T47D (cell line): ENCODE measurements around the gene LDB2.

Experiments
- DNase-seq, 2 experiments: peaks; one replicate each; pipeline versions ENCODE4 v3.0.0 to v3.0.0-alpha.2; 2011 to 2012; ENCODE audit warnings: low read depth in 1 of 2, low spot score in 1 of 2
- JUND ChIP-seq: IDR thresholded peaks from 2 replicates; pipeline ENCODE4 v1.6.1; 2012; ENCODE audit warnings: low read depth
- in situ Hi-C: cut with HindIII; loops from 2 replicates; pipeline ENCODE4 v1.10.0; 2016; ENCODE audit warnings: low sequenced_read_pairs, low pct_unique_long_range_greater_than_20kb

The LDB2 gene

DNA sequence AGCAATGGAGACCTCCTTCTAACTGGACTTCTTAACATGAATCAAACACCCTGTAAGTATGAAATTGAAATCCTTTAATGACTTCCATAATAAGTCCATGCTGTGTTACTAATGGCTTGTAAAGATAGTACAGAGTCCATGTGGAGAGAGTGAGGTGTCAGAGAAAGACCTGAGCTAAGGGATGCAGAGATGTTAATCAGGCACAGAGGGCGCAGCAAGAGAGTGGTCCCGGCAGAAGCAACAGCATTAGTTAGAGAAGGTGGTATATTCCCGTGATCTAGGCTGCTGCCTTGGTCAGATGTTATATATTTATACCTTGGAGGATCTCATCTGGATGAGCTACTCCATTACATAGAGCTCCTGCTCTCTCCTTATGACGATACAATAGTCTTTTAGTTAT, 295.3 kb downstream of the LDB2 start:
- DNase-seq, result no peak
- TF ChIP-seq JUND, result no peak
- in situ Hi-C loops, result no loop called here

DNA sequence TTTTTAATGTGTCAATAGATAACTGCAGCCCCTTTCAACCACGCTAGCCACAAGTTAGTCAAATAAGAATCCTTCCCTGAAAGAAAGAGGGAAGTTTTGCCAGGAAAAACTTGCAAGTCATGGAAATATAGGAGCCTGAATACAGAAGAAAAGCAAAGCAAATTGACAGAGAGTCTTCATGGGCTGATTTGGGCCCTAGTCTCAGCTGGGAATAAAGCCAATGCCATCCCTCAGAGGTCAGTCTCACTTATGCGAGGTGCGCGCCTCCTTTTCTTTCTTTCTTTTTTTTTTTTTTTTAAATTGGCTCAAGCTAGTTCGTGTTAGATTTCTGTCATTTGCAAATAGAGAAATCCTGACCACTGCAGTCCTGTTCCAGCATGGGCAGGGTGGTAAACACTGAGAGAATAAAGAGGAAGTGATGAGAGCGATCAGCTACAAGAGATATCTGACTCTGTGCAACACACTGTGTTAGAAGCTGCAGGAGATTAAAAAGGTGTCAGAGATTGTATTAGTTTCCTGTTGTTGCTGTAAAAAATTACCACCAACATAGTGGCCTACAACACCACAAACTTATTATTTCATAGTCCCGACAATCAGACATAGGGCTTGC, 299.7 kb downstream of the LDB2 start:
- in situ Hi-C loops, result no loop called here

DNA sequence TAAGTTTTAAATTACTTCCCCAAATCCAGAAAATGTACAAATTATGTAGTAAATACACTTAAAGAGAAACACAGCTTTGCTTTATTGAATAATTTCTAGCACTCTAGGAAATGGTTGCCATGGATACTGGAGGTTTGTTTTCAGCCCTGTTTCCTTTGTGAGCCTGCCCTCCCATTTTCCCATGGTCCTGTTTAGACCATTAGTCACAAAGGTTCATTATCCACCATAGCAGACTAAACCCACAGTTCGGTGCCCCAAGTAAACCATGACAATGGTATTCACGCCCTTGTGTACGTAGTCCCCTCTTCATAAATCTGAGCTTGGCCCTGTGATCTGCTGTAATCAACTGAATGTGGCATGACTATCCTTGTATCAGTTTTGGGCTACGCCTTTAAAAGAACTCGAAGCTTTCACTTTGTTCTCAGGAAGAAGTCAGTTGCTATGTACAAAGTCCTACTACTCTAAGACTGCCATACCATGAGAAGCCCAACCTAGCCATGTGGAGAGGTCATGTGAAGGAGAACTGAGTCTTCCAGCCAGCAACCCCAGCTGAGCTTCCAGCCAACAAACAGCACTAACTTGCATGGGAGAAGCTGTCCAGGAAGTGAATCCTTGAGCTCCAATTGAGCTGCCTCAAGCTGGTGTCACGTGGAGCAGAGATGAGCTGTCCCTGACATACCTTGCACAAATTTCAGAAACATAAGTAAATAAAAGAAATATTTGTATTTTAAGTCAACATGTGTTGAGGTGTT, 300.4 kb downstream of the LDB2 start:
- in situ Hi-C loops, result no loop called here
- TF ChIP-seq JUND, result no peak
- no peak for DNase-seq

More for the DNA sequence above, 299.7 kb downstream of the LDB2 start:
- no peak for TF ChIP-seq JUND
- no peak for DNase-seq

DNA sequence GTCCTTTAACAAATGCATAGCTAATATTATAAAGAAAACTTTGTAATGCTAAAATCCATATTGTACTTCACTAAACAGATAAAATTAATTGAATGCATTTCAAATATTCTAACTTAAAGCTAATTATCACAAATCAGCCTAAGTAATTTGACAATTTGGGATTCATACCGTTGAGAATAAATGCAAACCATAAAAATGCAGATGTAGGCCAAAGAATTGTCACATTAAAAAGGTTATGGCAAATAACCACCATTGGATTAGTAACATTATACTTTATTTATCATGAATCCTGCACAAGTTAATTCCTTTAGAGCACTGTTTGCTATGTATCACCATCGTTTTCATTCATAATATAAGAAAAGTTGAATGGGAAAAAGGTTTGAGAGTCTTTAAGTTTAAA, 301.0 kb downstream of the LDB2 start:
- DNase-seq, result no peak
- no peak for TF ChIP-seq JUND
- in situ Hi-C loops, result no loop called here

DNA sequence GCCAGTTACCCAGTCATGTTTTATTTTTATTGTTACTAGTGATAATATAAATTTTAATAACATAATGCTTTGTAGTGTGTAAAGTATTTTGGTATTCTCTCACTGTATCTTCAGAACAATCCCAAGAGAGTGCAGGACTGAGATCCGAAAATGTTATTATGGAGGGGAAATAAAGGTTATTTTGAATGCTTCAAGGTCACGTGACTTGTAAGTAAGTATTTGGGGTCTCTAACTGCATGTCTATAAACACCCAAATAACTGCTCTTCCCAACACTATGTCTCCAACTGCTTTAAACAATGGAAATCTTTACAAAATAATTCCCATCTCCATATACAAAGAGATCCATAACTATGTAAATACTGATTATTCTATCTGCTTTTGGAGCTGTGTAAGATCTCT, 302.2 kb downstream of the LDB2 start:
- in situ Hi-C loops, result no loop called here
- DNase-seq, result no peak
- no peak for TF ChIP-seq JUND

DNA sequence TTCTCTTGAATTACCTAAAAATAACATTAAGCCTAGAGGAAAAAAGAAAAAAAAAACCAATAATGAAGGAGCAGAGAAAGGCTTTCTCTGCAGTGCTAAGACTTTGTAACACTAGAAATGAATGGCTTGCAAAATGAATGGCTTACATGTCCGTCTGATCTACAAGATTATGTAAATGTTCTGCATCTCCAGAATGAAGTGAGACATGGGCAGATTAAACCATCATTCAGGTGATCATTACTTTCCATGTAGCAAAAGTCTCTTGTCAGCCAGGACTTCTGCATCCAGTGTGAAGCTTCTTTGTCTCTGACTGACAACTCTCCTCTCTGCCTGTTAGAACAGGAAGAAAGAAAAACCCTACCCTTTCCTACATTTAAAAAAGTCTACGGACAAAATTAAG, 304.3 kb downstream of the LDB2 start:
- TF ChIP-seq JUND, result no peak
- in situ Hi-C loops, result no loop called here
- DNase-seq, result no peak

DNA sequence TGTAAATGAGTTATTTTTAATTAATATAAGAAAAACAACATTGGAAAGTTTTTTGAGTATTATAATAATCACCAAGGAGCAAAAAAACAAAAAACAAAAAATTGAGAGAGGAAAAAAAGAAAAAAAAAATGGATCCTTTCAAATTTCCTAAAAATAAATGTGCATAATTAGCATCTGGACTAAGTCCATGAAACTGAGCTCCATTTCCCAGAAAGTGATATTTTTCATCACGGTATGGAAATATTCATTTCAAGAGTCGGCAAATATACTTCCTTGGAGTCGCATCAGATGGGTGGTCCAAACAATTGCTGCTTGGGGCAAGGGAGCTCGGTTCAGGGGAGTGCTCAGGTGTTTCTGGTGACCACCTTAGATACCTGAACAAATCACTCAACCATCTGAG, 305.1 kb downstream of the LDB2 start:
- no peak for DNase-seq
- TF ChIP-seq JUND, result no peak
- in situ Hi-C loops, result no loop called here

DNA sequence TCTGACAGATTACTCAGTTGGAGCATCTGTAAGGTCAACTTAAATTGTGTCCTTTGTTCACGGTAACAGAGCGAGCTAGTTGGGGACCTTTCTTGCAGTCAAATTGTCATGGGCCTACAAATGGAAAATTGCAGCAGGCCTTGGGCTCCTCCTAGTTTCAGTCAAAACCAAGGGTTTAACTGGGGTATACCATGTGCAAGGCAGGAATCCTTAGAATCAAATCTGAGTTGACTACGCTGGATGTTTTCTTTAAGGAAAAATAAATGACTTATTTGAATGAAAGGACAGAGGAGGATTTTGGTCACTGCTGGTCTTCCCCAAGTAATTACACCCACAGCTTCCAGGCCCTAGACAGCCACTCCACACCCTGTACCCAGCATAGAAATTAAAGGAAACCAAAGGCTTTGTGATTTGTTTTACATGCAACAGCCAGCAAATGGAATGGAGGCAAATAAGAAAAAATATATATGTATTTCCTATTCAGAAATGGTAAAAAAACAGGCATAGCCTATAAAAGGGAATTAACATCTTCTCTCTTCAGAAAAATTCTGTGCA, 307.1 kb downstream of the LDB2 start:
- TF ChIP-seq JUND, result no peak
- no peak for DNase-seq
- in situ Hi-C loops, result no loop called here

DNA sequence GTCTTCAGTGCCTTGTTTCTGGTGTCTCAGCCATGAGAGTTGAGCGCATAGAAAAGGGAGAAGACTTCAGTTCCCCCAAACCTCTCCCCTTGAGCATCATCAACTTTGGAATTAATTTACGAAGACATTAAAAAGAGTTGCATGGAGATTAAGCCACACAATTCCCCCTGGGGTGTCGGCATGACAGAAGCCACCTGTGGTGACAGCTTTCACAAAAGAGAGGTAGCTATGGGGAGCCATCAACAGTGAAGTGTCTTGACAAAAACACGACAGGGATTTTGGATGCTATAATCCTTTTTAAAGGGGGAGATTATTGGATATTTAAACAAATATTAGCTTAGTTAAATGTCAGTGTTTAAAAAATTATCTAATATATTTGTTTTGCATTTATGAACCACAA, 307.6 kb downstream of the LDB2 start:
- TF ChIP-seq JUND, result no peak
- in situ Hi-C loops, result no loop called here
- DNase-seq, result no peak

DNA sequence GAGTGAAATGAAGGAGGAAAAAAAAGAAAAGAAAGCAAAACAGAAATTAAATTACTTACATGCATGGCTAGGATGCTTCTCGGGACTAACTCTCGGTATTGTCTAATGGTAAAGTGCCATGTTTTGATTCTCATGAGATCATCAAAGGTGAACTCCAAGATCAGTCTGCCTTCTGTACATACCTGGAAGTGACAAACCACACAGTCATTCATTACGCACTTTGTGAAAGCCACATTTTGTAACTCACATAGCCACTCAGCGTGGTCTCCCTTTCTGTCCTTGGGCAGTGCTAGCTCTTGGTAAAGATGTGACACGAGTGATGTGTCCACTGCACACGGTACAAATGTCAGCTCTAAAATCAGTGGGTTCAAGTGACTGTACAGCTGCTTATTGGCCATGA, 309.8 kb downstream of the LDB2 start:
- DNase-seq, result no peak
- no peak for TF ChIP-seq JUND
- in situ Hi-C loops, result no loop called here

DNA sequence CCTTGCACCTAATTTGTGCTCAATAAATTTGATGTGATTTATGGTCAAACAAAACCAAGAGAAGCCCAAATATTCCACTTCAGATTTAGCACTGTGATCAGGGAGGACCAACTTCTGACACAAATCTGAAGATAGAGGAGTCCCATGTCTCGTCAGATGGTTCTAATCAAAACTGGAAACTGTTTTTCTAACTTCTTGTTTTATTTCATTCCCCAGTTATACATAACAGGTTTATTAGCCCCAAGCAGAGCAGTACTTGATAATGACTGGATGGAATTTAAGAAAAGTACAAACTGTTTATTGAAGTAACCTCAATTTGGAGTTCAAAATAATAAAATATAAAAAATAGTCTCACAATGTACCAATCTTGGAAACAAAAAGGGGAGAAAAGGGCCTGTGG, 310.3 kb downstream of the LDB2 start:
- no peak for DNase-seq
- in situ Hi-C loops, result no loop called here
- no peak for TF ChIP-seq JUND

DNA sequence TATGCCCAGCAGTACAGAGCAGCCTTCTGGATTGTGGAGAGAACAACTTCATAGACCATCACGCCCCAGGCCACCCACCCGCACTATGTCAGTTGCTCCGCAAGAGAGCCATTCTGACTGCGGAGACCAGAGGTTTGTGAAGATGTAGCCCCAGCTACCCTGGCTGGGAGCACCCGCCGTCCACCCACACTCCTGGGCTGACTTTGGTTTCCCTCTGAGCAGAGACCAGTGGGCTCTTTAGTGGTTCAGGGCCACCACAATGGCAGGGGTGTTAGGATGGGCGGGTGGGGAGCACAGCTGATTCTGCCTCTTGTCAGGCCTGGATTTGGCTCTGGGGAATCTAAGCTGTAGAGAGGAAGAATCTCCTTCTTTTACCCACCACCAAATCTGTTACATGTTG, 313.4 kb downstream of the LDB2 start:
- in situ Hi-C loops, result no loop called here
- no peak for TF ChIP-seq JUND
- DNase-seq, result no peak

DNA sequence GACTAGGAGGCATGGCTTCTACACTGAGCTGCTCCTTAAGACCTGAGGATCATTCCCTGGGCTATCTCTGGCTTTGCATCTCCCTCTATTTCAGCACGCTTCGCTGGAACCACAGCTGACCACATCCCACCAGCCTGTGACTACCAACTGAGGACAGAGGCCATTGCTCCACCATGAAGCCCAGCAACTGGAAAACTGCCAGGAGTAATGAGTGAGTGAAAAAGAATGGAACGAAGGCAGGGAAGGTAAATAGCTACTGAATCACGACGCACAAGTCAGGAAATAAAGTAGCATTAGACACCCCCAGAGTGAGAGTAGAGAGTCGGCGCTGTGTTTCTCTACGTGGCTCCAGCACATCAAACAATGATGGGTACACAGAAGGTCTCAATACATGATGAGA, 314.7 kb downstream of the LDB2 start:
- in situ Hi-C loops, result no loop called here
- TF ChIP-seq JUND, result no peak
- DNase-seq, result no peak
